Activated gamma-delta T cell (primary cell): ENCODE measurements around the gene SVIL.
"Not testable (repeated sequence)": the region's sequence is repeated elsewhere in the genome, so short reads cannot be mapped to it uniquely, and the experiment has no call there.

Experiments
- DNase-seq: peaks from one replicate; lab custom pipeline; 2025; lab: John Stamatoyannopoulos, UW

The SVIL gene

DNA sequence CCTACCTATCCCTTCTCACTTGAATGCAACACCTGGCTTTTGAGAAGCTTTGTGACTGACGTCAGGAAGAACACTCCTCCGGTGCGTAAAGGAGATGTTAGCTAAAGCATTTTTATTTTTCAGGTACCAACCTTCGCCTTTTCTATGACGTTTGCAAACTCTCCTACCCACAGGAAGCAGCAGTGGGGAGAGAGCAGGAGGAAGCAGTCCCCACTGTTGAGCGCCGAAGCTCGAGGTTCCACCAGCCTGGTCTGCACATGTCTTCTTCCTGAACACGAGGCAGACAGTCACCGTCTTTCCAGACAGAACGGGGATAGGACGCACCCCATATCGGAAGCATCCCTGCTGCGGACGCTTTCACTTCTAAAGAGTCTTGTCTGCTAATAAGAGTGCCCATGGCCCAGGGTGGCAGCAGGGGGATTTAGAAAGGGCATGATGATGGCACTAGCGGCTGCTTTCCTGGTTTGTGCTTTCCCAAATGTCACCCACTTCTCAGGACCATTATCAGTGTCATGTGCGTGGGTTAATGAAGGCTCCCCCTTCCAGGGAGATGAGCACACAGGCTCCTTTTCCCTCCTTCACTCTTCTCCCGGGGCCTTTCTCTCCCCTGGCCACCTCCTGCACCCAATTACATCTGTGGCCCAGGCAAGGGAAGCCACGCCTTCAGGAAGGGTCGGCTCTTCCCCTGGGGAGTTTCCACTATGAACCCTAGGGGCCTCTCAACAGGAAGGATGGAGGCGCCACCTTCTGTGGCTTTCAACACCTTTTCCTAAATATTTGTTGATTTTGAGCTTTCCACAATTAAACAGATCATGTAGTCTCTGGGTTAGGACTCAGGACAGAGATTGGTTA lies 147.5 kb downstream of the SVIL start:
- DNase-seq = not testable (repeated sequence)

DNA sequence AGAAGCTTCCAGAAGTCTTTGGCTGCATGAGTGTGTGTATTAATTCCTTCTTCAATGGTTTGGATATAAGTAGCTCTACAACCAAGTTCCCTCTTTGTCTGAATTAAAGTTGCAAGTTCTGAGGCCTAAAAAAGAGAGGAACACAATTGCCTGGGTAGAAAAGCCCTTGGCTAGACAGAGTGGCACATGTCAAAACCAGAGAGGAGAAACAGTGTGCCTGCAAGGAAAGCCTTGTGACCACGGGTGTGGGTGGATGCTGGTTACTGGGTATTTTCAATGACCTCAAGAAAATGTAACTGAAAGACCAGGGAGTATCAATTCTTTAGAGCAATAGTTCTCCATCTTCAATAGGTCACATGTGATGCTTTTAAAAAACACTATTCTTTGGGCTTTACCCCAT lies 148.3 kb downstream of the SVIL start:
- no peak for DNase-seq

DNA sequence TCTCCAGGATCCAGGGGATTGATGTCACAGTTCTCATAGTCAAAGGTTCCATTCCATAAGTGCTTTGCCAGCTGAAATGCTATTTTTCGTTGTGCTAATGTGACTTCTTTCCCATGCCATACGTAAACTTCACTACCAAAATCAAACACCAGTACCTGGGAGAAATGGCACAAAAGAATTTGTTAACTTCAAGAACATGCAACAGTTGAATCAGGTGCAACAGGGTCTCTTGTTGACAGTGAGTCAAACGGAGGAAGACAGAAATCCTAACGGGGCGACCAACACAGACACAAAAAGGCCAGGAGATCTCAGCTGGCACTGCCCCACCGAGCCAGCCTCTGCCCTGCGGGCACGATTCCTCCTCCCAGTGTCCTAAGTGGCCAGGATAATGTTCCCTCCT lies 150.1 kb downstream of the SVIL start:
- DNase-seq = not testable (repeated sequence)

DNA sequence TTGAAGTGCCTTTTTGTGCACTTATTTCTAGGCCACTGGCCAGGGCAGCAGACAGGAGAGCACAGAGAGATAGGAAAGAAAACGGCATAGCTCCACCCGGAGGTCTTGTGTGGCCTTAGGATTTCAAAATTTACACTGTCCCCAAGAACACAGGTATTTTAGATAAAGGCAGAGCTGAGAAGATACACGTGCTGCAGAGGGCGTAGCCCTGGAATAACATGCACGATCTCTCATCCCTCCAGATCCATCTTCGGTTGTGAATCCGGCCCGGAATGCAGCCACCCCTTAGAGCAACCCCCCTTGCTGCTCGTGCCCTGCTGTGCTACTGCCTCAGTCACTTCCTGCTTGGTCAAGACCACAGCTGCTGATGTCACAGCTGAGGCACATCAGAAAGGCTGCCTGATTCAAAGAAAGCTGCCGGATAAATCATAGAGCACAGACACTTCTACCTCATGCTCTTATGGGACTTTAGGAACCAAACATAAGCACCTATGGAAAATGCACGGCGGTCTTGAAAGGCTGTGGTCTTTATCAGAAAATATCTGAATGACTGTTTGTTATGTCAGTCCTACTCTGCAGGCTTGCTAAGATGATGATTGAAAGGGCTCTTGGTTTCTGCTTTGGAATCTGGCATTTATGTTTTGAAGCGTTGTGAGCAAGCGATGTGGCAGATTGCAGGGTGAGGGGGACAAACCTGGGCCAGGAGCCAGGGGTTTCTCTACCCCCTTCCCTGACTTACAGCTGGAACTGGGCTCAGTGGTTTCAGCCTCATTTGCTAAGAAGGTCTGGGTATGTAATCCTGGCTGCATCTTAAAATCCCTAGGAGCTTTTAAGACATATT lies 152.0 kb downstream of the SVIL start:
- DNase-seq = no peak

DNA sequence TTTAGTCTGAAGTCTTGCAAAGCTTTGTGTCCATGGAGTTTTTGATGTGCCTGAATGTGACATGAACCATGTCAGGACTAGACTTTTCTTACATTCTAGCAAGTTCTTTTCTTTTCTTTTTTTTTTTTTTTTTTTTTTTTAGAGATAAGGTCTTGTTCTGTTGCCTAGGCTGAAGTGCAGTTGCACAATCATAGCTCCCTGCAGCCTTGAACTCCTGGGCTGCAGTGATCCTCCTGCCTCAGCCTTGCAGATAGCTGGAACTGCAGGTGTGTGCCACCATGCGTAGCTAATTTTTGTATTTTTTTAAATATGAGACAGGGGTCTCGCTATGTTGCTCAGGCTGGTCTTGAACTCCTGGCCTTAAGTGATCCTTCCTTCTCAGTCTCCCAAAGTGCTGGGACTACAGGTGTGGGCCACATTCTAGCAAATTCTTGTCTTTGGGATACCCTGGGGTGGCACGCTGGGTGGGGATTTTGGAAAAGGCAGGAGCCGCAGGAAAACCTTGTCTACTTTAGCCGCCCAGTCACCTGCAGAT lies 152.8 kb downstream of the SVIL start:
- no peak for DNase-seq

DNA sequence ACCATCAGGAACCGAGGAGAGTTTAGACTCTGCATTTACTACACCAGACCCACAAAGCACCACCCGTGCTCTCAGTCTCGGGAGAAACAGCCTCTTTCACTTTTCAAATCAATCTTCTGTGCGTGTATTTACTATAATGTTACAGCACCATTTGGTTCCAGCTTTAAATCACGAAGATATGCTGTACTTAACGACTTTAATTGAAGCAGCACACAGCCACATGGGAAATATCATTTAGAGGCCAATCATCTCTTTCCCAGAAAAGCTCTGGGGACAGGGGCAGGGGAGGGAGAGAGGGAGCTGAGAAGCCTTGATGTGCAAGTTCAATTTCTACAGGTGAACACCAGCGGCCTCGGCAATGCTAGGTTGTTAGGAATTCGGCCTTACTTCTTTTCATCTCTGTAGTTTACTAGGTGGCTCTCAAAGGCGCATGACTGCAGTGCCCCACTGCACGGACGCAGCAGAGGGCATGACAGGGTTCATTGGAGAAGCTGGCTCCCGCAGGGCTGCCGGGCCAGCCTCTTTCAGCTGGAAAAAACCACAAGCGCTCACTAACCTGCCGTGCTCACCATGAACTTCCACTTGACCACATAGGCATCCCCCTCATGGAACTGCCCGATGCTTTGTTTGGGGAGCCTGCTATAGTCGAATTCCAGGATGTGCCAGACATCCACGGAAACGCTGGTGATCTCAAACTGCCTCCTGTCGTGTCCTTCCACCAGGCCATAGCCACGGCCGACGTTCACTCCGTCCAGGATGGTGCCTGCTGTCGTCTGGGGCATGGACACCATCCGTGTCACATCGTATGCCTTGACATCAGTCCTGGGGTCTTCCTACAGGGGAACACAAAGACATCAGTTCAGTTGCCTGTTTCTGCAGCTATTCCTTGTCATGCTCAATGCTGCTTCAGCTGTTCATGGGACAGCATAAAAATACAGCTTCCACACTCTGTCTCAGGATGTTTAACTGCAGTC lies 154.5 kb downstream of the SVIL start:
- no peak for DNase-seq

DNA sequence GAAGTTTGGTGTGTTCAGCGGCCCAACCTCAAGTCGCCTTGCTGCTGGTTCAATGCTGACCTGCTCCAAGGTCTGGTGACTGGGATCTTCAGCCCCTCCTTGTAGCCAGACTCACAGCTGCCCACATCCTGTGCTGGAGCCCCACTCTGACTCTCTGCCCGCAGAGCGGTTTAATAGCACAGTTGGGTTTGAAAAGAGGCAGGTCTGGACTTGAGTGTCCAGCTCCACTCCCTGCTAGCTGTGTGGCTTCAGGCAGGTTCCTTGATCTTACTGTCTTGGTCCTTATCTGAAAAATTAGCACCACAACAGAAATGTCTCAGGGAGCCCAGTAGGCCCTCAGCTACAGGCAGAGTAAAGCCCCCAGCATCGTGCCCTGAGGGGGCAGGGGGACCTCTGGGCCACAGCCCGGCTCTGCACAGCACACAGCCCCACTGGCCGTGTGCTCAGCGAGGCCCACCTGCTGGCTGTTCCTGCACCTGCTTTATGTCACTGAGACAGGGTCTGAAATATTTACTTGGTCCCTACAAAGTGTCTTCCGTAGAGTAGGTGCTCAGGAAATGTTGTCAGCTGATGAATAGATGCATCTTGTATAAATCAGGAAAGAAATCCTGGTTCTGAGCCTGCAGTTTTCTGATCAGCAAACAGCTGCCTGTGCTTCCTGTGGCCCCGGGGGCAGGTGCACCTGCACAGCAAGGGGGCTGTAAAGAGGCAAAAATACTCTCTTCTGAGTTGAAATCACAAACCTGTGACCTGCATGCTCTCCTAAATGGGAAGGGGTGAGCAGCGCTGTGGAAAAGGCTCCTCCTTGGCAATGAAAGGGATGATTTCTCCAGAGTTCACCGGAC lies 155.5 kb downstream of the SVIL start:
- DNase-seq = no peak

DNA sequence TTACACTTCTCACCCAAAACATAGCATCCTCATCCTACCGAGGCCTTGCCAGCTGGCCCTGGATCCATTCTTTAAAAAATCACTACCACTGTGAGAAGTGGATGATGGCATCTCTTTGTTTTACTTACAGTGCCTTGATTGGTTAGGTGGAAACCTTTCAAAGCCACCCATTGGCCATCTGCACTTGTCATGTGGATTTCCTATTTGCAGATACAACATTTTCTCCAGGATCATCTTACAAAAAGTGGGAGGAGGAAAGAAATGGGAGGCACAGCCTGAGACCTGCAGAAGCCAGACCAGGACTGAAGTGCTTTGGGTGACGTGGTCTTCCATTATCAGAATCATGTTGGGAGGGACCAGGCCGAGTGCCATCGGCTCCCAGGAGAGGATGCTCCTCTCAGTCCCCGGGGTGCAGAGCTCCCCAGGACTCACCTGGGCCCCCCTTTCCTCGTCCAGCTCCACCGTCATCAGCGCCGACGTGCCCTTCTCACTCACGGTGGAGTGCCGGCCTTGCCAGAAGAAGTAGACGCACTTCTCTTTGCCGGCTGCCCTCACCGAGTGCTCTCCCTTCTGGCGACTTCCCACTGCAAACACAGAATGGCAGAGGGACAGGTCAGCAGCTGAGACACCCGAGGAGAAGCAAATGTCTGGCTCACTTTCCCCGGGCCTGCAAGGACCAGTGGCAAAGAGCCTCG lies 161.2 kb downstream of the SVIL start:
- no peak for DNase-seq

DNA sequence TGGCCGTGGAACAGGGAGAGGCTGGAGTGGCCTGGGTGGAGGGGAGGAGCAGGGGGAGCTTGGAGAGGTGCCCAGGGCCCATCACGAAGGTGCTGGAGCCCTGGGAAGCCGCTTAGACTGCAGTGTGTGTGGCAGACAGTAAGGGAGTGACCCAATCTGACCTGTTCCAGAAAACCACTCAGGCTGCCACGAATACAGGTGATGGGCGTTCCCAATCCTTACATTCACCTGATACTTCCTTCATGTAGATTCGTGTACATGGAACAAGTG lies 161.7 kb downstream of the SVIL start:
- DNase-seq = no peak

DNA sequence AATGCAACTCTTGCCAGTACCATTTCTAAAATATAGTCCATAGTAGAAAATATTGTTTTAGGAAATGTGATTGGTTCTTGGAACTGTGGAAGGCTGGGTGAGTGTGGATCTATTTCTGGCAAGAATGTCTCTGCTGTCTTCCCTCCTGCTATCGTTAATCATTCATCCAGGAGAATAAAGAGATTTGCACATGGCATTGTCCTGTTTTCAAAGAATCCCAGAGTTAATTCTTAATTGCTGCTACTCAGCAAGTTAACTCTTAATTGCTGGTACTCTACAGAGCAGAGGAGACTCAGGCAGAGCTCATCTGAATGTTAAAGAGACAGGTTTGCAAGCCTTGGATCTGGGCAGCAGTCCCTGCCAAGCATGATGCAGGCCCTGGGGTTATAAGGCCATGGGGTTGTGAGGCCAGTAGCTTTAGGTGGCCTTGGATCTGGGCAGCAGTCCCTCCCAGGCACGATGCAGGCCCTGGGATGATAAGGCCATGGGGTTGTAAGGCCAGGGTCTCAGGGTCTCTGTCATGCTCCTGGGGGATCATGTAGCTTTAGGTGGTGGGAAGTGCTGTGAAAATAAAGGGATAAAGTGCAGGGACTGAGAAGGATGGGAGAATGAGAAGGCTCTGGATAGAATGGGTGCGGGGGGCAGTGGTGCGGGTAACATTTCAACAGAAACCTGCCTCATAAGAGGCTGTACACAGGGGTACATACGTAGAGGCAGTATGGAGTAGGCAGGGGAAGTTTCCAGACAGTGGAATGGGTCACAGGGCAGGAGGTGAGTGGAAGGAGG lies 162.3 kb downstream of the SVIL start:
- no peak for DNase-seq

DNA sequence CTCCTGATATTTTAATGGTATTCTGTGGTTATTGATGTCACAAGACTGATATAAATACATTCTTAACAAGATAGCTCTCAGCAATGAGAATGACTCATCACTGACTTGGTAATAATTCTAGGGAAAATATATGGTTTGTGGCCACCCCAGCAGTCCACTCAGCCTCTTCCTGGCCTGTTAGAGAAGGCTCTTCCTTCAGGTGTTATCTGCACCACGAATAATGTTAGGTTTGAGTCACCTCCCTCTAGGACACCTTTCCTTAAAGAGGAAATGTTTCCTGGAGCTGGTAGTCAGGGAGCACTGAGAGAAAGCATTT lies 163.3 kb downstream of the SVIL start:
- DNase-seq = no peak

DNA sequence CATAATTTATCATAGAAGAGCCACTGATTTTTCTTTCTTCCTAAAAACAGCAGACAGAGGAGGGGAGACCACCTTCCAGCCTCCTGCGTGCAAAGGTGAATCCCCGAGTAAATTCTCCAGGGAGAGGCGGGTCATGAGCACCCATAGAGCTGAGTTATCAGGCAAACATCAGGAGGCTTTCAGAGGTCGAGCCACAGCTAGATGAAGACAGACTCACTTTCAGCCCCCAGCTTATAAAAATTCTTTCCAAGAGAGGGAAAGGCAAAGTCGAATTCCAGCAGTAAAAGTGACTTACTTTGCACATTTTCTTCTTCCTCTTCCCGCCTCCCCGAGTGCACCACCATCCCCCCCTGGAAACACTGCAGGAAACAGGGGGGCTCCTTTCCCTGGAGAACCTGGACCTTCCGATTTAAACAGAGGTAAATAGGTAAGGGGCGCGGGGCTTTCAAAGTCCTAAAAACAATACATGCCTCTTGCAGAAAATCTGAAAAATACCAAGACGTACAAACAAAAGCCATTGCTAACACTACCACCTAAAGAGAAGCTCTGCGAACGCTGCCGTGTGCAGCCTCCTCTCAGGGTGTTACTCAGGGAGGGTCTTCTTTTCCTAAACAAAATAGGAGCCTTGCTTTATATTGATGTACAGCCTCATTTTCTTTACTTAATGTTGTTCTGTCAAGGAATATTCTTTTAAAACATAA lies 163.8 kb downstream of the SVIL start:
- DNase-seq = no peak

DNA sequence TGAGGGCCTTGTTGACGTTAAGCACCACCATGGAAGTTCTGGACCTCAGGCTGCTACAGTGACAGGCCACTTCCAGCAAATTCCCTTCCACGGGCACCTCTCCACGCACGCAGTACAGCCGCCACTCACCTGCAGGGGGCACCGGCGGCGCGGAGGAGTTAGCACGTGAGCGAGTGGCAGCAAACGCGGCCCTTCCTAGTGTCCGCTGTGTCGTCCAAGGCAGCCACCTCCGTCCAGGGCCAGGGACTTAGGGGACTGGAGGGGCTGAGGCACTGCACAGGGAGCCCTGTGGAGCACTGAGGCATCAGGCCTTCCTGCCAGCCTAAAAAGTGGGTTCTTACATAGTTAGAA lies 164.4 kb downstream of the SVIL start:
- DNase-seq = no peak

DNA sequence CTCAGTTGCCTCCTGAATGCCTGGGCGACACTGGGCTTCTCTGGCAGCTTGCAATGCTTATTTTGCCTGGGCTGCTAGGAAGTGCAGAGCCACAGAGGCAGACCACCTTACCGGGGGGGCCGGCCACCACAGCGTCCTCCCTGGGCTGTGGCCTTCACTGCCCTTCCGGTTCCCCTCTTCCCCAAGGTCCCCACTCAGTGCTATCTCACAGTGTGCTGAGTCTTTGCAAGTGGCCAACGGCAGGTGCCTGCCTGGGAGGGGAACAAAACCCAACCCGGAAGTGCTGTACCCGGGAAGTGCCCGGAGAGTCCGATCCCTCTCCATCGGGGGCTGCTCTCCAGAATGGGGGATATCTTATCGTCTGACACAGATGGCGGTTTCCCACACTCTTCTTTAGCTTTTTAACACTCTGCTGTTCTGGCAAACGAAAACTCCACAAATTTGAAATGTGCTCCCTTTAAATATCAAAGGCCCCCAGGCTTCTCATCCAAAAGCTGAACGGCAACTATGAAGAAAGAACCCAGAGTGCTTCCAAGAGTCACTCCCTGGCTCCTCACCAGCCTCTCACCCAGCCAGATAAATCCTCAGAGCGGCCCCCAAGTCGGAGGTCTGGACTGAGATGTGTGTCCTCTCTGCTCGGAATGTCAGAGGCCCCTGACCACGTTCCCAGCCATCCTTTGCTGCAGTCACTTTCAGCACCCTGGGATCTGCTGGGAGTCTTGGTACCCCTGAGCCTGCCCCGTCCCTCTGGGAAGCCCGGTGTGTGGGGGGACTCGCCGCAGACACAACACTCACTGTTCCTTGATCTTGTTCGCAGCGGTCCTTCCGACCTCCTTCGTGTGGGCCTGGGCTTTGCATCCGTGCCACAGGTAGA lies 165.1 kb downstream of the SVIL start:
- DNase-seq = no peak

DNA sequence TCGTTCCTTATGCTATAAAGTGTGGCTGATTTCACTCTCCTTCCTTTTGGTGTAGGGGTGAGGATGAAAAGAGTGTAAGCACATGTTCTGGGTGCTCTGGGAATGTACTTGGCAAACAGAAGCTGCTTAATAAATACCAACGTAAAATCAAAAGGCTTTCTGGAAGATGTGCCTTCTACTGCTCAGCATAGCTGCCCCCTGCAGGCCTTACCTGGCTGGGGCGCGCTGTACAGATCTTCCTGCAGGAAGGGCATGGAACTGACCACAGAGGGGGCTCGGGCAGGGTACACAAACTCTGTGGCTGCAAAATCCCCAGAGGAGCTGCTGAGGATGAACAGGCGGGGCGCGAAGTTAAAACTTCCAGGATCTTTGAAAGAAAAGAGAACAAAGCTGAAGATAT lies 169.4 kb downstream of the SVIL start:
- DNase-seq = no peak

DNA sequence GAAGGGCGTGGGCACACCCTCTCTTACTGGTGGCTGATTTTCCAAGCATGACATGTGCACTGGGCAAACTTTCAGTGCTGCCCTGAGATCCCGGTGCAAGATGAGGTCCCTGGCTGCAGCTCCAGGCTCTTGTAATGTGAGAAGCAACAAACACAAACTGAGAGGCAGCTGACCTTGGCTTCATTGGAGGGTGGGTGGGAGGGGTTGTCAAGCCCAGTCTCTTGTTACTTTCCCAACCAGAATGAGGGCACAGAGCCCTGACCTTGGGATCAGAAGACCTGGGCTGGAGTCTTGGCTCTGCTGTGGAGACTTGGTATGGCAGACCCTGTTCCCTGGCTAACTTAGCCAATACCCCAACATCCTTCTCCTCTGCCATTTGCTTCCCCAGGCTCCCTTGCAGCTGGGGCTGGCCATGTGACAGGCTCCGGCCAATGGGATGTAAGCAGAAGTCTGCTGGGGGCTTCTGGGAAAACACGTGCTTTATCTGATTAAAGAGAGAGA lies 170.1 kb downstream of the SVIL start:
- not testable (repeated sequence) for DNase-seq

DNA sequence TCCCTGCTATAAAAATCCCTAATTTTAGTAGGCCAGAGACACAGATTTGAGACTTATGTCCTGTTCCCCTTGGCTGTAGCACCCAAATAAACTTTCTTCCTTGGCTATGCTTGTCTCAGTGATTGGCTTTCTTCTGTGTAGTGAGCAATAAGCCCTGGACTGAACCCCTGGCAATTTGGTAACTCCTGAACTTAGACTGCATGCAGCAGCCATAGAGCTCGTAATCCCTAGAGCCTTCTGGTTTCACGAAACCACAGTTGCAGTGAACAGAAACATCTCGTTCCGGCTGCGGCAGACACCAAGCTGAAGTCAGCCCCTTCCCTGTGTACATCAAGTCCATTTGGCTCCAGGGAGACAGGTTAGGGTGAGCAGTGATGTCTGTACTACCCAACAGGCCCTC lies 173.7 kb downstream of the SVIL start:
- no peak for DNase-seq

DNA sequence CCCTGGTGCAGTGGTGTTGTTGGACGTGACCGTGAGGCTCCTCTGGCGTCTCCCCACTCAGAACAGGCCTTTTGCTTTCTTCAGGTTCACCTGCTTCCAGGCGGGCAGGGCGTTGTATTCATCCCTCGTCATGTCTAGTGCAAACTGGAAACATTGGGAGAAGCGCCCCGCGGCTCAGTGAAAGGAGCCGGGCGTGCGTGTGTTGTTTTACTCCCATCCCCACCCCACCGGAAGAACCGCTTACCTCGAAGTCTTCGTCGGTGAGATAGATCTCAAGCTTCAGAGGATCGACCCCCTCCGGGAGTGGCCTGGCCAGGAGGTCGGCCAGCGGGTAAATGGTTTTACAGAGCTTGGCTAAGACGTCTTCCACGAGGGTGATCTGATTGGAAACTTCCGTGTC lies 176.6 kb downstream of the SVIL start:
- DNase-seq = not testable (repeated sequence)
